Suppressor macrophage treated with lipopolysaccharide for 4 hours (primary cell): Measurements from ENCODE around the gene NDEL1.
"Not testable (repeated sequence)": the region's sequence is repeated elsewhere in the genome, so short reads cannot be mapped to it uniquely, and the experiment has no call there.

Experiments used
- DNase-seq: peaks from one replicate; pipeline ENCODE4 v3.0.0-alpha.2; 2020

NDEL1 gene, protein sequence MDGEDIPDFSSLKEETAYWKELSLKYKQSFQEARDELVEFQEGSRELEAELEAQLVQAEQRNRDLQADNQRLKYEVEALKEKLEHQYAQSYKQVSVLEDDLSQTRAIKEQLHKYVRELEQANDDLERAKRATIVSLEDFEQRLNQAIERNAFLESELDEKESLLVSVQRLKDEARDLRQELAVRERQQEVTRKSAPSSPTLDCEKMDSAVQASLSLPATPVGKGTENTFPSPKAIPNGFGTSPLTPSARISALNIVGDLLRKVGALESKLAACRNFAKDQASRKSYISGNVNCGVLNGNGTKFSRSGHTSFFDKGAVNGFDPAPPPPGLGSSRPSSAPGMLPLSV

GRCh38 chr17:8435245-8436168, at the start of gene NDEL1:
NDEL1 (plus strand) TSS chr17:8435884; CDS start chr17:8444272, 8,388 bp downstream.
- DNase-seq, result peak; percentile 99

DNA sequence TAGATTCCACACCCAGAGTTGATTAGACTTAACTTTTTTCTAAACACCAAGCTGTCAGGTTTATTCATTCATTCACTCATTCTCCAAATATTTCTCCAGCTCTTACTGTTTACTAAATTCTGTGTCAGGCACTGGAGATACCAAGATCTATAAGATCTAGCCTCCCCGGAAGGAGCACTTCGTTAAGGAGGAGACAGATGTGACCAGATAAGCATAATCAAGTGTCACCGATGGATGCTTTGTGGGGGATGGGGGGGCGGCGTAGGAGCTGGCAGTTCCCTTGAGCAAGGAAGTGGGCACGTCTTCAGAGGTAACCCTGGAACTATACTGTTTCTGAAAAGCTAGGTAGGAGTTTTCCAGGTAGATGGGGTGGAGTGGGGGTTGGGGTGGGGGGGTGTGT, 48.8 kb upstream of the NDEL1 start:
- DNase-seq, result no peak

- no peak for DNase-seq
These were observed 47.6 kb upstream of the NDEL1 start for GRCh38 chr17:8387914-8388651.

- no peak for DNase-seq
These were observed 44.0 kb upstream of the NDEL1 start for GRCh38 chr17:8391711-8392110.

DNA sequence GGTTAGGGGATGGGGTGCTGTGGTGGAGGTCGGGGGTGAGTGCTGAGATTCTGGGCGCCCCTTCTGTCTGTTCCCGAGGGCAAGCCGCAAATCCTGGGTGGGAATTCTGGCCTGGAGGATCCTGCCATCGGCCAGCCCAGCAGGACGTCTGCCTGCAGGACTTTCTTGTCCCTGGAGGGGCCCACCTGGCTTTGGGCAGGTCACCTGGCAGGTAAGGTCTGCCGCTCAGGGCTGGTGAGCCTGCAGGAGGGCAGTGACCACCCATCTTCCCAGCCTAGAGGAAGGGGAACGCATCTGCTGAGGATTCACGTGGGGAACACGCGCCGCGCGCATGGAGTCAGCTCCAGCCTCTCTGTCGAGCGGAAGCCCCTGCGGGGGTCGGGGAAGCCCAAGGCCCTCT, 43.4 kb upstream of the NDEL1 start:
- DNase-seq, result no peak

- DNase-seq, result no peak
These were observed 42.8 kb upstream of the NDEL1 start for GRCh38 chr17:8392674-8393469.

DNA sequence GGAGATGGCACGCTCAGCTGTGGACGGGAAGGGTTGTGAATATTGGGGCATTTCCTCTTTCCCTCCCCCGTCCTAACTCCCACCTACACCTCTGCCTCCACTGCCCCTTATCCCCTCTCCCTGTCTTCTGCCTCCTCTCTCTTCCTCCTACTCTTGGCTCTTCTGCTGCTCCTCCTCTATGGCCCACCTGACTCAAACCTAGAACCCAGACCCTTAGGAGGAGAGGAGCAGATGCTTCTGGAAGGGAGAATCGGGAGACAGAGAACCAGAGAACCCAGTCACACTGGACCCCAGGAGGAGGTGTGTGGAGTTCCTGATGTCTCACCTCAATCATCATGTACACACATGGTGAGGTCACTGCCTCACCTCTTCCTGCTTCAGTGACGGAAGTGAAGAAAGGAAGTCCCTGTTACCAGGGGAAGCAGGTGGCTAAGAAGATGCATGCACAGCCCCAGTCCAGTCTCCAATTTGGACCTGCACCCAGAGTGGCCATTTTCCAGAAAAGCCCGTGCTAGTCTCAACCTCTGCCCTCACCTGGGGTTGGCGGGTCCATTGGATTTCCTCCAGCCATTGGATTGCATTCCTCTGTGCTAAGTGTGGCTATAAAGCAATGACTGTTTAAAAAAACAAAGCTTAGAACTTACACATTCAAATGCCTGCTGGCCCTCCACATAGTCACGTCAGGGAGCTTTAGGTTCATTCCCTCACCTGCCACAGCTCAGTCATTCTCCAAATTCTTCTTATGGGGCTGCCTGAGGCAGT, 42.0 kb upstream of the NDEL1 start:
- DNase-seq, result no peak

DNA sequence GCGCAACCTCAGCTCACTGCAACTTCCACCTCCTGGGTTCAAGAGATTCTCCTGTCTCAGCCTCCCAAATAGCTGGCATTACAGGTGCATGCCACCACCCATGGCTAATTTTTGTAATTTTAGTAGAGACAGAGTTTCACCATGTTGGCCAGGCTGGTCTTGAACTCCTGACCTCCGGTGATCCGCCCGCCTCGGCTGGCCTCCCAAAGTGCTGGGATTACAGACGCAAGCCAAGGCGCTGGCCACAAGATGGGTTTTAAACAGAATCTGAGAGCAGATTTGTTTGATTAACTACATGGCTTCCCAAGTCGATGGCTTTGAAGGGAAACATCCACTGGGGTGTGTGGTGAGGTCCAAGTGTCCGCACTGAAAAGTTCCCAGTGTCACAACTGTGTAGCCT, 41.2 kb upstream of the NDEL1 start:
- DNase-seq, result not testable (repeated sequence)

DNA sequence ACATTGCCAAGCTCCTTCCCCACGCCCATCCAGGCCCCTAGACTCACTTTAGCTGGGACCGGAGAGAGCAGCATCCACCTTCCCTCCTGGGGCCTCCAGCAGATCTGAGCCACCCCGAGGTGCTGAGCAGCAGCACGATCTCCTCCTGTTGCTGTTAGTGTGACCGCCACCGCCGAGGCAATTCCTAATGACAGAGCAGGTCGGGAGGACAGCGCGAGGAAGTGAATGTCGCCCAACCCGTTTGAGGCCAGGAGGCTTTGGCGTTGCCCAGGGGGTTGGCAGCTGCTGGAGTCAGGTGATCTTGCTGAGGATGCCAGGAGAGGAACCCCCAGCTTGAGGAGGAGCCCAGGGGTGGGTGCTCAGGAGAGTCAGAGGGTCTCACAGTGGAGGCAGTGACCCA, 38.0 kb upstream of the NDEL1 start, which contains the start of gene RNF222:
TSS of gene RNF222 (minus strand) at position 192 of the 400 bp plus-strand sequence. CDS start 4,366 bp downstream, outside the sequence.
- no peak for DNase-seq

- no peak for DNase-seq
These were observed 36.7 kb upstream of the NDEL1 start for GRCh38 chr17:8398980-8399379.

DNA sequence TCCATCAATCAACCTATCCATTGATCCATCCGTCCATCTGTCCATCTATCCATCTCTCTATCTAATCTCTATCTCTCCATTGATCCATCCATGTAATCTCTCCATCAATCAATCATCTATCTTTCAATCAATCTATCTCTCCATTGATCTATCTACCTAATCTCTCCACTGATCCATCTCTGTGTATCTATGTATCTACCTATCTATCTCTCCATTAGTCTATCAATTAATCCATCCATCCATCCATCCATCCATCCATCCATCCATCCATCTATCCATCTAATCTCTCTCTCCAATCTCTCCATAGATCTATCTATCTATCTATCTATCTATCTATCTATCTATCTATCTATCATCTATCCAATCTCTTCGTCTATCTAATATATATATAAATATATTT, 34.6 kb upstream of the NDEL1 start:
- DNase-seq, result no peak

- no peak for DNase-seq
These were observed 32.7 kb upstream of the NDEL1 start for GRCh38 chr17:8402921-8403536.

GRCh38 chr17:8405499-8406016, 30.1 kb upstream of the NDEL1 start:
- DNase-seq, result no peak

DNA sequence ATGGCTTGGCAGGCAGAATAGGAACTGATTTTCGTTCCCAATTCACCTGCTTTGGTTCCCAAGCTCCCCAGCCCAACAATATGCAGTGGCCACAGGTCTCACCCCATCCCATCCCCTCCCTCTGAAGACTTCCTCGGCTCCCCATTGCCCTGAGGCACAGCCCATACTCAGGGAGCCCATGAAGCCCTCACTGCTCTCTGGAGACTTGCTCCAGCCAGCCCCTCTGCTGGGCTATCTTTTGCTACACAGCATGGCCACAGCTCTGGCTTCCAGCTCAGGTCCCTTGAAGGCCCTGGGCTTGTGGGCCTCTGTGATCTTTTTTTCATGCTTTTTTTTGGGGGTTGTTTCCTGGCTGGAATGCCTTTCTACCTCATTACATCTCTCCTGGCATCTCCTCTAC, 29.5 kb upstream of the NDEL1 start:
- no peak for DNase-seq

GRCh38 chr17:8408371-8408770, 27.3 kb upstream of the NDEL1 start:
- DNase-seq, result no peak

DNA sequence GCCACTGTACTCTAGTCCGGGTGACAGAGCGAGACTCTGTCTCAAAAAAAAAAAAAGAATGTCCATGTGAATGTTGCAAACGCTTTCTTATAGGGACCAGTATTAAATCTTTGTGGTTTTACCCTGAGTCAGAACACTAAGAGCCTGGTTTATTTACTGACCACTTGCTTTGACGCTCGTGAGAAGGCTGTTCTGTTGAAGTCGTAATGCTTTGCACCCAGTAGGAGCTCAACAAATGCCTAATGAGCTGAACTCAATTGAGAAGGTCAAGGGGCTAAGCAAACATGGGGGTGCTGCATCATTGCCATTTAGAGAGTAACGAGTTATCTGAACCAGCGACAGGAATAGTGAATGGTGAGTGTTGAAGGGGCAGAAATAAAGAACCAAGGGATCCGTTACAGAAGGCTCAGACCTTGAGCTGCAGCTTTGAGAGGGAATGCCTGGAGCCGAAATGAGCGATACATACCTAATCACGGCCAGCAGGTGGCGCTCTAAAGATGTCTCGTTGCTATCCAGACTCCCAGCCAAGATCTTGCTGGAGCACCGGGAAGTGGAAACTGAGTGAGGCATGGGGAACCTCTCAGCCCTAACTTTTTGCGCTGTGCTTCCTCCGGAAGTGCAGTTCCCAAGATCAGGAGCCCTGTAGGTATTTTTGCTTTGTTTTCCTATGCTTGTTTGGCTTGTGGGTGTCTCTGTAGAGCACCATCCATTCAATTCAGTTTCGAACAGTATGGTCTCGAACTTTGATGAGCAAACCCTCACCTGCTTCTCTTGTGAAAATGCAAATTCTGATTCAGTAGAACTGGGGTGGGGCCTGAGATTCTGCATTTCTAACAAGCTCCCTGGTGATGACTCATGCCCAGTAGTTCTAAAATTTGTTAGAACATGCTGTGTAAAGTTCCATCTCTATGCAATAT, 25.5 kb upstream of the NDEL1 start:
- peak; percentile 94 for DNase-seq

GRCh38 chr17:8410883-8411238, 24.8 kb upstream of the NDEL1 start:
- no peak for DNase-seq

GRCh38 chr17:8412089-8412488, 23.6 kb upstream of the NDEL1 start:
- no peak for DNase-seq

GRCh38 chr17:8413328-8413727, 22.4 kb upstream of the NDEL1 start:
- DNase-seq, result no peak

DNA sequence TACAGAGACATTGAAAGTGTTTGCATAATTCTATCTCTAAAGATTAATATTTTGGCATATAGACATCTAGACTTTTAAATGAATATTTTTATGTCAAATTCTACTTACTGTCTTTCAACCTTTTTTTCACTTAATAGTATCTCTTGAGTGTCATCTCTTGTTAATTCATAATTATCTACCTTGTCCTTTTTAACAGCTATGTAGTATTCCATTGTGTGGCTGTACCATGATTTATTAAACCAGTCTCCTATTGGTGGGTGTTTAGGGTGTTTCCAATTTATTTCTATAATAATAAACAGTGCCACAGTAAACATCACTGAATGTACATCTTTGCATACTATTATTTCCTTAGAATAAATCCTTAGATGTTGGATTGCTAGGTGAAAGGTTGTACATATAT, 21.7 kb upstream of the NDEL1 start:
- no peak for DNase-seq
